GM15510 (cell line): ENCODE results near the gene ANKH.

Source experiments
- POLR2A ChIP-seq: IDR thresholded peaks from 3 replicates; pipeline ENCODE4 v1.6.1; 2011; ENCODE audit warnings: borderline replicate concordance; ENCODE audit not compliant: insufficient read length; ENCODE audit errors: extremely low read depth

ANKH gene

GRCh38 chr5:14851999-14852526 lies 19.5 kb downstream of the ANKH start:
- TF ChIP-seq POLR2A, result no peak

GRCh38 chr5:14851597-14851996 lies 20.0 kb downstream of the ANKH start:
- TF ChIP-seq POLR2A, result no peak

- TF ChIP-seq POLR2A, result no peak
Measured at GRCh38 chr5:14851050-14851419, 20.5 kb downstream of the ANKH start.

DNA sequence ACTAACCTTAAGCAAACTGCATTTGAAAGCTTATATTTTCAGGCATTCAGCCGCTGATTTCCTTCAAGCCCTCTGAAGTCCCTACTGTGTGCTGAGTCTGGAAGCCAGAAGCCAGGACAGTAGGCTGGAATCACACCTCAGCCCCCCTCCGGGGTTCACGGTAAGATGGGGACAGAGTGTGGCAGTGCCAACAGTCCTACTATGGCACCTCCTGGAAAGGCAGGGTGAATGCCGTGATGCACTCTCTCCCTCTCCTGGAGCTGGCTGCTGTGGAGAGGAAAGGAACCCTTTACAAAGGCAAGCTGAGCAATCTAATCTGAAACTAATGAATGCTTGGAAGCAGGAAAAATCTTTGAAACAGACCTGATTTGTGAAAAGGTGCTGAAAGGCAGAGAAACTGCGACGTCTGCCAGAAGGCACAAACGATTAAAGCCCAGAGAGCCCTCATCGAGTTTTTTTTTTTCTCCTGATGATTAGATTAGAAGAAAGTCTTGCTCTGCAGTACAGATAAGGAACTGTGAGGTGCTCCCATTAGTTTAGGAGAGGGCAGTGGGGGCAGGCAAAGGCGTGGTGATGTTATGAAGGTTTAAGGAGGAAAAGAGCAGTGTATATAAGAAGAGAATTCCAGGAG lies 21.0 kb downstream of the ANKH start:
- TF ChIP-seq POLR2A, result no peak

GRCh38 chr5:14849516-14850294 lies 21.9 kb downstream of the ANKH start:
- TF ChIP-seq POLR2A, result no peak

DNA sequence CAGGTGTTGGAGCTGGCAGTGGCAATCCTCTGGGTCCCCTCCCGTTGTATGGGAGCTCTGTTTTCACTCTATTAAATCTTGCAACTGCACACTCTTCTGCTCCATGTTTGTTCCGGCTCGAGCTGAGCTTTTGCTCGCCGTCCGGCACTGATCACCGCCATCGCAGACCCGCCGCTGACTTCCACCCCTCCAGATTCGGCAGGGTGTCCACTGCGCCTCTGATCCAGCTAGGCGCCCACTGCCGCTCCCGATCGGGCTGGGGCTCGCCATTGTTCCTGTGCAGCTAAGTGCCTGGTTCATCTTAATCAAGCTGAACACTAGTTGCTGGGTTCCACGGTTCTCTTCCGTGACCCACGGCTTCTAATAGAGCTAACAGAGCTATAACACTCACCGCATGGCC lies 23.2 kb downstream of the ANKH start:
- TF ChIP-seq POLR2A, result no peak

DNA sequence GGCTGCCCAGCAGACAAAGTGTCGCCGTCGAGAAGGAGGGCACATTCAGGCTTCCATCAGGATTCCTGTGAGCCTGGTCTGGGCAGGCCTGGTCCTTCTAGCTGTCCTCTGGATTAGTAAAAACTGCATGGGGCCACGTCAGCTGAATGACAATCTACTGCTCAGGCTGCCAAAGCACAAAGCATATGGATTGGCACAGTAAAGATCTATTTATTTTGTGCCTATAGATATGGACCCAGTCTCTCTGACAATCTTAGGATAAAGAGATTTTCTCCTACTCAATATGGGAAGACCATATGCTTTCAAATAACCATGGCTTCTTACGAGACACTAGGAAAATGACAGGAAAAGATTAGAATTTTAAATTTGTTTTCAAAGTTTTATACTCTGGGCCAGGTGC lies 24.1 kb downstream of the ANKH start:
- TF ChIP-seq POLR2A, result no peak

- no peak for TF ChIP-seq POLR2A
Measured at GRCh38 chr5:14842117-14842516, 29.5 kb downstream of the ANKH start.

- TF ChIP-seq POLR2A, result no peak
Measured at GRCh38 chr5:14840624-14841023, 31.0 kb downstream of the ANKH start.

DNA sequence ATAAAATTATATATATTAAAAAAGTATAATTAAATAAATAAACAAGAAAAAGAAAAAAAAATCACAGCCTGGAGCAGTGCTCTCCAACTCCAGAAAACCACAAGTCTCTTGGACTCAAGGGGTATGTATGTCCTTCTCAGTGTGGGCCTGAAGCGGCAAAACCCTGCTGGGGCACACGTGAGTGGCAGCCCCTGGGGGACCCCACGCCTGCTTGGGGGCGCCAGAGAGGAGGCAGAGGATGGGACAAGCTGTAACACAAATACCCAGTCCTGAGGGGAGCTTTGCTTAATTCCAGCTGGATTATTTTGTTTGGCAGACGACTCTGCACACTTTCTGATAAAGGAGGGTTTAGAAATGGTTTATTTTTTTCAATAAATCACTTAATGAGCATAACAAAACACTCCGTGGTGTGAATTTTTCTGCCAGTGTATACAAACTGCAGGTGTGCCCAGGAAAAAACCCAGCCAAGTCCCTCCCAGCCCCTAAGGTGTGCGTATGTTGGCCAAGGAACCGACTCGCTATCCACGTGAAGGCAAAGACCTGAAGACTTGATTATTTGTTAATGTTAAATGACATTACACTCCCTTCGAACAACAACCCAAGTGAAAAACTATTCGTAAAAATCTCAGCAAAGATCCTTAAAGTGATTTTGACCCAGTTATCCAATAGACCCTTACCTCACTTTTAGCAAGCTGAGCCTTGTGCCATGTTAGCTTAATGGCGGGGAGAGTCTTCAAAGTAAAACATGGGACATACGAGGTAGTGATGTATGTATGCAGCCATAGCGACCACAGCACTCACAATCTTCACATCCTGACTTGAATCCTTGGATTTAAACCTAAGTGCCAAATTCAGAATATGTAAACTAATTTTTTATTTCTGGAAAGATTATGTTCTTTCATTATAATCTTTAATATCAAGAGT lies 32.9 kb downstream of the ANKH start:
- TF ChIP-seq POLR2A, result no peak

DNA sequence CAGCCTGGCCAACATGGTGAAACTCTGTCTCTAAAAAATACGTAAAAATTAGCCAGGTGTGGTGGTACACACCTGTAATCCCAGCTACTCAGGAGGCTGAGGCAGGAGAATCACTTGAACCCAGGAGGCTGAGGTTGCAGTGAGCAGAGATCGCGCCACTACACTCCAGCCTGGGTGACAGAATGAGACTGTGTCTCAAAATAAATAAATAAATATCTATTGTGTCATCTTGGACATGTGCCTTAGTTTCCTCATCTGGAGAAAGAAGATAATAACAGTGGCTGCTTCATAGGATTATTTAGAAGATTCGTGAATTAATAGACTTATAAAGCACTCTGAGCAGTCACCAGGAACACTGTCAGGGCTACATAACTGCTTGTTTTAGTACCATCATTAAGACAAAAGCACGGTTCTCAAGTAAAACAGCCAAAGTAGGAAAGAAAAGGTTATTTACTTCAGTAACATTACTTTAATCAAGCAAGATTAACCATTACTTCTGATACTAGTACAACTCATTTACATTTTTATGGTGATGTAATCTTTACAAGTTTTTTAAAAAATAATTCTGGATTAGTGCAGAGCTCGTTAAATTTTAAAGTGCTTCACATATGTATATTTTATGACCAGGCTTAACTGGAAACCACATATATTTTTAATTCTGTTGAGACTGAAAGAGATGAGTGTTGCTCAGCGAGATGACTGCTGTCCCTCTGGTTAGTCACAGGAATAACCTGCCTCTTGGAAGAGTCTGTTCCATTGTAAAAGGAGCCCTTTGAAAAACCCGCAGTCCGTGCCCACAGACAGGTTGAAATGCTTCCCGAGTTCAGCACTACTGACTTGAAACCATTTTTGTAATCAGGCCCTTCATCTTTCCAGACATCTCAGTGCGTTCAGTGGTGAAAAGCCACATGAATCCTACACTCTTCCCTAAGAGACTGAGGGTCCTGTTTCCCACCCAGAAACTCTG lies 36.7 kb downstream of the ANKH start:
- TF ChIP-seq POLR2A, result no peak

- no peak for TF ChIP-seq POLR2A
Measured at GRCh38 chr5:14834062-14834461, 37.5 kb downstream of the ANKH start.

- TF ChIP-seq POLR2A, result no peak
Measured at GRCh38 chr5:14831006-14831338, 40.6 kb downstream of the ANKH start.
